Activated CD8-positive, alpha-beta memory T cell treated with anti-CD3 and anti-CD28 coated beads, Interleukin-2, amount 50 U/mL, for 24 hours (primary cell): ENCODE results near the gene ATP2C1.

ENCODE experiments used
- DNase-seq: peaks from one replicate; pipeline ENCODE4 v3.0.0-alpha.2; 2020; ENCODE audit errors: extremely low read depth

The ATP2C1 gene

DNA sequence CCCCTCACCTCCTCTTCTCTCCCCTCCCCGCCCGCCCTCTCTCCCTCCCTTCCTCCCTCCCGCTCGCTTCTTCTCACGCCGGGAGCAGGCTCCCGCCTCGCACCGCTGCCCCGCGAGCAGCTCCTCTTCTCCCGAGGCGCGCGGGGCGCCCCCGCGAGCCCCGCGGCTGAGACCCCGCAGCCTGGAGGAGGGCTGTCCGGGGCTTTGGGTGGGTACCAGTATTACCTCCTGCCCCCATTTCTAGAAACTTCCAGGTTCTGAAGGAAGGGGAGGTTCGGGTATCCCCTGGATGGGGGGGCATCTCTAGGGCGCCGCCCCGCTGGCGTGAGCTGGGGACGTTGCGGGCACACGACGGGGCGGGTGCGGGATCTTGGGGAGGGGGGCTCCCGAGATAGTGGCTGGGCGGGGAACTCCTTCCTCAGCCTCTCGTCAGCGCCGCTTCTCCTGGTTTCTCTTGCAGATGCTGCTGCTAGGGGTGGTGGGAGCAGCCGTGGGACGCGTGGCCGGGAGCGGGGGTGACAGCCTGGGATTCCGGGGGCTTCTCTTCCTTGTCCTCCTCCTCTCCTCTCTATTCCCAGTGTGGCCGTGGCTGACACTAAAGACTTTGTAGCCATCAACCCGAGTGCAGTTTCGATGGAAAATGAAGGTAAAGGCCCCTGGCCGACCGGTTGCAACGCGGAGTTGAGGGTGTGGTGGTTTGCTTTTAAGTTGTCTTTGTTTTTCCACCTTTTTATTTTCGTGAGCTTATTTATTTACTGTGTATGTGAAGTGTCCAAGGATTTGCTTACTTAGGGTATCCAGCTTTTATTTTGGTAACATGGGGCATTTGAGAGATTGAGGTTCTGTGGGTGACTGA lies 474 bp downstream of the ATP2C1 start:
- DNase-seq, result no peak

DNA sequence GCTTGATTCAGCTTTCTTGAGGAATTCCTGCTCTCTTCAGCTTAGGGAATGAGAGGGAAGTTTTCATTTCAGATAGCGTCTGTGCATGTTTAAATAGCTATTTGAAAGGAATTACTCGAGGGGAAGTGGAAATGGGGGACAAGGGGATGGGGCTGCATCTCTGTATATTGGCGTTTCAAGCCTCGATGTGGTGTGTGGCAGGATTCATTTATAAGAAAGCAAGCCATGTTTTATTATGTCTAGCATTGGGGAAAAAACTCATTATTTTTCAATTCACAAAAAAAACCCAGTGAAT lies 1.0 kb downstream of the ATP2C1 start:
- DNase-seq, result no peak

DNA sequence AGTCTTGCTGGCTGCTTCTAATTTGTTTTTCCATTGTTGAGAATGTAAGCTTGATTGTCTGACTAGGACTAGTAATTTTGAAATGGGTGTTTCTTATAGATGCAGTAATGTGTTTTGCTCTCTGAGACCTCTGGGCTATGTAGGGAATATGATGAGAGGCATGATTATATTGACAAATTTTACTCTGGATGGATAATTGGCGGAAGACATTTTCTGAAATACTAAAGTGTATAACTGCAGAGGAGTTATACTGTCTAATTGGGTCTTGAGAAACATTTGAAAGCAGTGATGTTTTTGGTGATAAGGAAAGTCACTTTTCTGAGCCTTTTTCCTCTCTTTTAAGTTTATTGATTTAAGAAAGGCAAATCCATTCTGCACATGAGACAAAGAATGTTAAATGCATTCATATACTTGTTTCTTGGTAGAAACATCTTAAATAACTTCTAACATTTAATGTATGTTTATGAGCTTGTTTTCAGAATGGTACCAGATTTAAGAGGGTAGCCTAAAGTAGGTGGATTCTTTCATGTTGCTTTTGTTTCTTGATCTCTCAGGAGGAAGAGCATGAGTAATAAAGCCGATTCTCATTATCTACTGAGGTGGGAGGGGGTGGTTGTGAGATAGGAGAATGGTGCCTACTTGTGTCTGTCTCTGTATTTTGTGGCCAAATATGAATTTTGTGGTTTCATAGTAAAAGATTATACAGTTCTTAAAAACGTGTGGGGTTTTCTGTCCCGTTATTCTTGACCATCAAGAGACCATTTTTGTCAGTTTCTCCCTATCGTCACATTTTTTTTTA lies 2.0 kb downstream of the ATP2C1 start:
- no peak for DNase-seq

DNA sequence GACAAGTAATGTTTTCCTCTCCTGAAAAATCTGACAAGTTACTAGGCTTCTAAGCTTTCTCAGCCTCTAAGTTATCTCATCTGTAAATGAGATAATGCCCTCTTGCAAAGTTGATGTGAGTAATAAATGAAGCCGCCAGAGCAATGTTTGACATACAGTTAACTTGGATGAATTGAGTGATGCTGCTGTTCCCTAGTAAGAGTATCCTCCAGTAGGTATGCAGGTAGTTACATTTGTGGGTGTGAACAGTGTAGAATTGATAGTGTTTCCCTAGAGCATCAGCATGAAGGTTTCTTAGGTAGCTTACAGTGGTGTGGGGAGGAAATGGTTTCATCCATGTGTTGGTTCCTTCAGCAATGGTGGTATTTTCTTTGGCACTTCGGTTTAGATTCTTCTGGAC lies 3.4 kb downstream of the ATP2C1 start:
- DNase-seq, result no peak

DNA sequence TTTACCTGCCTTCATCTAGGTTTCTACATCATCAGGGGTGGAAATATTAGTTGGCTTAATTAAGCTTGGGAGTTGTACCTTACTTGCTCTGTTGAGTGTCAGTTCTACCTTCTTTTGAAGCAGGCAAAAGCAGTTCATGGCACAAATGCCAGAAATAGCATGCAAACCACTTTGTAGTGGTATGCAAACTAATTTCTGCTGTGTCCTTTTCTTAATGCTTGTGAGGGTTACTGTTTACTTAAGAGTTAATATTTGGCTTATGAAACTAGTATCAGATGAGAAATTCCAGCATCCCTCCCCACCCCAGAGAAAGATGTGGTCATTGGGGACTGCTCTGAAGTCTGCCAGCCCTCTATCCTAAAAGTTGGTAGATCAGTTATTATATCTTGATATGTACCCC lies 7.1 kb downstream of the ATP2C1 start:
- no peak for DNase-seq

DNA sequence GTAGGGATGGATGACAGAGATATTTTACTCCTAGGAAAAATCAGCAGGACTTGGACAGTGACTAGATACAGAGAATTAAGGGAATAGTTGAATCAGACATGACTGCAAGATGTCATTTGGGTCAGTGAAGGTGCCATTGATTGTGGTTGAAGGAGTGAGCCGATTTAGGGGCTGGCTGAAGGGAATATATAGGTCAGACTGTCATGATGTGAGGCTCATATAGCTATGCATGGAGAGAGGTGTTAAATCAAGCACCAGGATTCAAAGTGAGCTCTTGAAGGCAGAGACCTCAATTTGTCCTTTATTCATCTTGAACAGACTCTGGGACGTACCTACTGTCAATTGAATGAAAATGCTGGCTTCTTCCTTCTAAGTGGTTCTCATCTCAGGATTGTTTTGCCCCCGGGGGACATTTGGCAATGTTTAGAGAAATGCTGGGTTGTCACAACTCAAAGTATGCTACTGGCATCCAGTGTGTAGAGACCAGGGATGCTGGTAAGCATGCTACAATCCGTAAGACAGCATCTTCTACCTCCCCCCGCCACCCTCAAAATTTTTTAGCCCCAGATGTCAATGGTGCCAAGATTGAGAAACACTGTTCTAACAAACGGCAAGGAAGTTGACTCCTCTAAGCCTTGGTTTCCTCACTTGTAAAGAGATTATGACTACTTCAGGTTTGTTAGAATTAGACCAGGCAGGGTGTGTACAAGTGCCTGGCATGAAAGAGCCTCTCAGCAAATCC lies 7.8 kb downstream of the ATP2C1 start:
- no peak for DNase-seq

DNA sequence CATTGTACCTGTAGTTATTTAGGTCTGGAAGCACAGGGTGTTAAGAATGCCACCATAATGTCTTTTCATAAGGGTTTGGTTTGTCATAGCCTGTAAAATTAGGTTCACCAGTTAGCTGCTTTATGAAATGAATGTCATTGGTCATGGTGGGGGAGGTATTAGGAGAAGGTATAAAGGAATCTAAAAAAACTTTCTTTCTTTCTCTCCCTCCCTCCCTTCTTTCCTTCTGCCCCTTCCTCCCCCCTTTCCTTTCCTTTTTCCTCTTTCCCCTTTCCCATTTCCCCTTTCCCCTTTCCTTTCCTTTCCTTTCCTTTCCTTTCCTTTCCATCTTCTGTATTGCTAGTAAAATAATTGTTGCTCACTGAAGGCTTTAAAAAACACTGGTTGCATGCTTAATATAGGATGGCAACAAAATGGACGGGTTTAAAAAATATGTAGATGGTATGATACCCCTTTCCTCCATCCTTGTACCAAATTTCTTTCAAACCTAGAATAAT lies 9.6 kb downstream of the ATP2C1 start:
- DNase-seq, result no peak

DNA sequence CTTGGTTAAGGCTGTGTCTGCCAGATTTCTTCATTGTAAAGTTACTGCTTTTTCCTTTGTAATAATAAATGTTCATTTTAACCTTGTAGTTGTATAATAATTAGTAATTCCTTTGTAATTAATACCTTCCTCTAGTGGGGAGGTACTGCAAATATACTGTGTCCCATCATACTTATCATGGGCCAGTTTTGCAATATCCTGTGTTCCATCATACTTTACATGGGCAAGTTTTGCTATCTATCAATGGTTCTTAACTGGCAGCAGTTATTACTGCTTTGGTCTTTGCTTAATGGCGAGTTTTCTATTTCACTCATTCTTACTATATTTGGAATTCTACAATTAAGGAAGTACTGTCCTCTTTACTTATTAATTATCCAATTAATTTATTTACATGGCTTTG lies 10.6 kb downstream of the ATP2C1 start:
- DNase-seq, result no peak

DNA sequence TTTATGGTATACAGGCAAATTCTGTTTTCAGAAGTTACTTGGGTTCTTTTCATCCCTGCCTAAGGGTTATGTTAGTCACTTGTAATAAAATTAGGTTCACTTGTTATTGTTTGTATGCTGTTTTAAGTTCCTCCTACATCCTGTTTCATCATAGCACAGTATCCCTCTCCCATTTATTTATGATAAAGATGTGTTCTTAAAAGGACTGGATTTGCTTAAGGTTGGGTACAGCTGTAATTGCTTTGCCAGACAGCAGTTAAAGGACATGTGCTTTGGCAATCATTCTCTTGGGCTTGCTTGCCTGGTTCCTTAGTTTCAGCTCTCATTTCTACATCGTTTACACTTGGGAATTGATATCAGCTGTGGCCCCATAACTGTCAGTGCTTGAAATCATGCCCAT lies 11.7 kb downstream of the ATP2C1 start:
- no peak for DNase-seq

DNA sequence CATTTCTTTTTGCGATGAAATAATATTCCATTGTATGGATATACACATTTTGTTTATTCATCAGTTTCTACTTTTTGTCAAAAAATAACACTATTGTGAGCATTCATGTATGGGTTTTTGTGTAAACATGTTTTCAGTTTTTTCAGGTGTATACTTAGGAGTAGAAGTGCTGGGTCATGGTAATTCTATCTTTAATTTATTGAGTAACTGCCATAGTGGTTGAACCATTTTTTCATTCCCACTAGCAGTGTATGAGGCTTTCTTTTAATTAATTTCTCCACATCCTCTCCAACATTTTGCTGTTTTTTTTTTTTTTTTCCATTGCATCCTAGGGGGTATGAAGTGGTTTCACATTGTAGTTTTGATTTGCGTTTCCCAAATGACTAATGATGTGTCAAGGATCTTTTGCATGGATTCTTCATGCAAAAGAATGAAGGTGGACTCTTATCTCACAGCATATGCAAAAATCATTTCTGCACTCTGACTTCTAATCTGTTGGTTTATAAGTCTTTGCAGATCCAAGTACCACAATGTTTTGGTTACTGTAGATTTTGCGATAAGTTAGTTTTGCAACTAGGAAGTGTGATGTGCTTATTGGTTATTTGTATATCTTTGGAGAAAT lies 12.6 kb downstream of the ATP2C1 start:
- DNase-seq, result no peak

DNA sequence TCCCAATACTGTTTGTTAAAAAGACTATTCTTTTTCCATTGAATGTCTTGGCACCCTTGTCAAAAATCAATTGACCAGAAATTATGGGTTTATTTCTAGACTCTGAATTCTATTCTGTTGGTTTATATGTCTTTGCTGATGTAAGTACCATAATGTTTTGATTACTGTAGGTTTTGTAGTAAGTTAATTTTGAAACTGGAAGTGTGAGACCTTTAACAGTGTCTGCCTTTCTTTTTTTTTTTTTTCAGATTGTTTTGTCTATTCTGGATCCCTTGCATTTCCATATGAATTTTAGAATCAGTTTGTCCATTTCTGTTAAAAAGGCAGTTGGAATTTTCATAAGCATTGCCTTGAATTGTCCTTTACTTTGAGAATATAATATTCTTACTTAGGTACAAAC lies 13.6 kb downstream of the ATP2C1 start:
- no peak for DNase-seq

DNA sequence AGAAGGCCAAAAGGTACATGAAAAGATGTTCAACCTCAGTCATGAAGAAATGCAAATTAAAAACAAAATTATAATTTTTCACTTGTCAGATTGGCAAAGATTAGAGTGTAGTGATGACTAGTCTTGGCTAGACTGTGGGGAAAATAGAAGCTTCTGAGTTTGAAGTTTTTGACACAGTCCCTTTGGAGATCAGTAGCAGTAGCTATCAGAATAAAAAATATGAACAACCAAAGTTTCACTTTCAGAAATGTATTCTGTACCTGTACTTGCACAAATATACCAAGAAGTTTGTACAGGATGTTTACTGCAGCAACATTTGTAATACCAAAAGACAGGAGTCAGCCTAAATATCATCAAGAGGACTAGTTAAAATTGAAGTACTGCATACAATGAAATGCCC lies 14.1 kb downstream of the ATP2C1 start:
- DNase-seq, result no peak

DNA sequence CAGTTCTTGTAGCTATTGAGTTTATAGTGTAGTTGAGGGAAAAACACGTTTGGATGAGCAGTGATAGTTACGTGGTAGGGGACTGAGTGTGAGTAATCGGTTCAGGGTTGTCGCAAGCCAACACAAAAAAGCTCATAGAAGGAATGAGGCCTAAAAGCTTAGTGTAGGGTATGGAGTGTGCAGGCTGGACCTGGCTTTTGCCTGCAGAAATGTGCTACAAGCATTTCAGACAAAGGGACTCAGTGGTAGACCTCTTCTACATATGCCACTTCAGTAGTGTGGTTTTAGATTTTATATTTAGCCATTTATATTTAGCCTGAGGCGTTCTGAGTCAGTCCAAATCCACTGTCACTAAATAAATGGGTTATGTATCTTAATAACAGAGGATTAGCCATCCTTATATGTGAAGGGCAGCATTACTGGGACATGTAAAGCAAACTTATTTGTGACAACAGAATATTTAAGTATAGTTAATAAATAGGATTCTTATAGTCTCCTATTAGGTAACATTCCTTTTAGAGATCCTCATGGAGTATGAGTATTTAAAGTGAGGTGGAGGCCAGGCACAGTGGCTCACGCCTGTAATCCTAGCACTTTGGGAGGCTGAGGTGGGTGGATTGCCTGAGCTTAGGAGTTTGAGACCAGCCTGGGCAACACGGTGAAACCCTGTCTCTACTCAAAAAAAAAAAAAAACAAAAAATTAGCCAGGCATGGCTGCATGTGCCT lies 21.8 kb downstream of the ATP2C1 start:
- DNase-seq, result no peak

DNA sequence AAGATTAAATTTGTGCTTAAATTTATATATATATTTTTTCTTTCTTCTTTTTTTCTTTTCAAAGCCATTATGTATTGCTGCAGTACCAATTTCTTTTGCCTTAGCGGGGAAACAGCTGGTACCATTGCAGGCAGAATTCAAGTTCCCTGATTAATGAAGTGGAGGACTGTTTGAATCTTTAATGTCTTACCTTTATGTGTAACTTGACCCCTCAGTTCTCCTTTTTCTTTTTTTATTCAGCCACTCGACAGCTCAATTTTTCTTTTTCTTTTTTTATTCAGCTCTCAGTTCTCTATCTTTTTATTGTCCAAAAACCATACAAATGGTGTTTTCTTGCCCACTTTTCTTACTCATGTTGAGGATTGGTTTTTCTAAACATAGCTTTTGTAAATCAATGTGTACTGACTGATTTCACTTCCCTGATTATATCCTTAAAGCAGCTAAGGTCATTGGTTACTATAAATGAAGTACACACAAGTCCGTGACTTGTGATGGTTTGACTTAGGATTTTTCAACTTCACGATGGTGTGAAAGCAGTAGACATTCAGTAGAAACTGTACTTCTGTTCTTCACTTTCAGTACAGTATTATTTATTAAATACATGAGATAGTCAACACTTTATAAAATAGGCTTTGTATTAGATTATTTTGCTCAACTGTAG lies 22.8 kb downstream of the ATP2C1 start:
- no peak for DNase-seq

DNA sequence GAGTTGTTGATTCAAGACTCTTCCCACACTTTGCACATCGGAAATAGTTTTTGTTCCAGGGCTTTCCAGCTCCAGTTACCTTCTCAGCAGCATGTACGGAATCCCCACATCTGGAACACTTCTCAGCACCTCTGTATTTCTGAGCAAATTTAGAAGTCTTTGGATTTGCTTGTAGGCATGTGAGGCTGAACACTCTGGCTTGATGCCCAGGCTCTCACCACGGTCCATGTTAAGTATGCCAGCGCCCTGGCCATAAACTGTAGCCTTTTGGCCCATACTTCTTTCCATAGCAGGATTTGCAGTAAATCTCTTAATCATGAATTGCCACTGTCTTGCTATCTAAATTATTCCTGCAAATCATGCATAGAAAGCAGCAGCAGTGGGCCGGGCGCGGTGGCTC lies 24.4 kb downstream of the ATP2C1 start:
- DNase-seq, result no peak

DNA sequence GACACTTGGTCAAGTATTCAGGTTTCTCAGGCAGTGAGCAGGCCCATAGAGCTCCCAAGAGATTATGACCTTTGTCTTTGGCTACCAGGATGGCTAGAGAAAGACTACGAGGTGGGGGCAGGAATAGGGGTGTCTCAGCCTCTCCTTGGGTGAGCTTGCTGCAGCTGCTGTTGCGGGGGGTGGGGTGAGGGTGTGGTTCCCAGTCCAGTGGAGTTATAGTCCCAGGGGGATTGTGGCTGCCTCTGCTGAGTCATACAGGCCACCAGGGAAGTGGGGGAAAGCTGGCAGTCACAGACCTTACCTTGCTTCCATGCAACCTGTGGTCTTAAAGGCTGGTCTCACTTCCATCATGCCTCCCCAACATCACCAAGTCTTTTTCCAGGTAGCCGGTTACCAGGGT lies 31.7 kb downstream of the ATP2C1 start:
- DNase-seq, result no peak

DNA sequence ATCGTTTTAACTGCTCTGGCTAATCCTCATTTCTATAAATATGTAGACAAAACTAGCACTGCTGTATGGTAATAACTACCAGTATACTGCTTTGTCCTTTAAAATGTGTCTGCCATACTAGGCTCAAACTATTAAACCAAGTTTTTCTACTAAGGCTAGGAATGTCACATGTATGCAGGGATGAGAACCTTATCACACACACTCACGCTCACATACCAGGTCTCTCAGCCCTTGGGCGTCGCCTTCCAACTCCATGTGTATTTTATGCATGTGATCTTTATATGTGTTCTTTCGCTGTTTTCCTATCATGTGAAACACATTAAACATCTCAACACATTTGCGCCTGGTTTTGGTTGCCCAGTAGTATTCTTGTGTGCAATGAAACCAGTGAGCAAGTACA lies 32.6 kb downstream of the ATP2C1 start:
- DNase-seq, result no peak

DNA sequence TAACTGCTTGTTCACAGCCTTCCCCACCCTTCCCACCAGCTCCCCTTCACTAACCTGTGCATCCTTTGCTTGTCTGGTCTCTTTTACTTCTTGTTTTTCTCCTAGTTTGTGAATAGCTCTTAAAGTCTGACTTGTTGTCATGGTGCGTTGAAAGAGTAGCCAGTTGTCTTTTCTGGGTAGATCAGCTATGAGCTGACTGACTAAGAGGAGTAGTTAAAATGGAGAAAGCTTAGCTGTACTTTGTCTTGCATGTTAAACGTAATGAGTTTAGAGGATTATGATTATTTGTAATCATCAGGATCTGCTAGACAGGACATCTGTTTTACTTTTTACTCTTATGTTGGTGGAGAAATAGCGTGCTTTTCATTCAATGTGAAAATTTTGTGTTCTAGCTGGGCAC lies 35.9 kb downstream of the ATP2C1 start:
- no peak for DNase-seq

DNA sequence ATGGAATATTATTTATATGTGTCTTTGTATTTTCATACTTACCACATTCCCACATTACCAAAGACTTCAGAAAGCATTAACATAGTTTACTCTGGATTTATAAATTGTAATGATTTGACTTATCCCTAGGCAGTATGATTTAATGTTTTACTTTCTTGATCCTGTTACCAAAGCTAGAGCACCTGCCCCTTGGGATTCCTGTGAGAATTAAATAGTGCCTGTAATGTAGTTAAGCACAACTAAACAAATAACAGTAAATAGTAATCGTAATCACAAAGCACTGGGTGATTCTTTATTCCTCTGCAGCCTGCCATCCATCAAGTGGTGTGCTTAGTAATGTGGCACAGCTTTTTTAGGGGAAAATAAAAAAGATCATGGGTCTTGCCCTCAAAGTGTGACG lies 39.1 kb downstream of the ATP2C1 start:
- no peak for DNase-seq

DNA sequence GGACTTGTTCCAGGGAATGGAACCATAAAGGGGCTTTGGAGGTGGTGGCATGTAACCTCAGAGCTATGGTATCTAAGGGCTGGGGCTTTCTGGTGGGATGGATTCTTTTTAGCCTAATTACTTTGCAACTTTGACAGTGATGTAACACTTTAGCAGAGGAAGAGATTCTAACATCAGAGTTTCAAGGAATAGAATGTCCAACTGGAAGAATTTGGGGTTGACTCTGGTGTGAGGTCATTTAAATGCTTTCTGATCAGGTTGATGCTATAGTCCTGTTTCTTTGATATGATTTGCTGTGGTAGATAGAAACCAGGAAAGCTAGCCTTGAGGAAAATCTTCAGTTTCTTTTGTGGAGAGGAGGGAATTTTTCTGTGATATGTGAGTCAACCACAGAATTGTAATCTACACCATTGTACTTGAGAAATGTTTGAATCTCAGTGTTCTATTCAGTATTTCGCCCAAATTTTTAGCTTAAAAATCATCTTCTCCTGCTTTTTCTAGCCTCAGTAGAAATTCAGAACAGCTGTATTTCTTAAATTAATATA lies 40.0 kb downstream of the ATP2C1 start:
- DNase-seq, result no peak
